Fibroblast of pulmonary artery (primary cell): ENCODE results near the gene MSH6.
A peak's percentile ranks its signal among the peaks of the same experiment; 100 is the strongest.
"Not testable (repeated sequence)": the region's sequence is repeated elsewhere in the genome, so short reads cannot be mapped to it uniquely, and the experiment has no call there.

Experiments used
- DNase-seq: peaks from one replicate; pipeline ENCODE4 v3.0.0-alpha.2; 2010; ENCODE audit warnings: low read depth
- H3K4me3 ChIP-seq: replicated peaks from 2 replicates; pipeline ENCODE4 v1.5.1; 2011; ENCODE audit warnings: low read depth, mild to moderate bottlenecking, control low read depth, low read length, moderate library complexity
- CTCF ChIP-seq: IDR thresholded peaks from 2 replicates; pipeline ENCODE4 v1.5.1; 2011; ENCODE audit warnings: mild to moderate bottlenecking, control low read depth, low read length, inconsistent platforms; ENCODE audit errors: missing control alignments

The MSH6 gene

GRCh38 chr2:47838686-47839085, 55.7 kb downstream of the MSH6 start:
- DNase-seq = no peak
- TF ChIP-seq CTCF = no peak
- no peak overlapping the region for H3K4me3 ChIP-seq

DNA sequence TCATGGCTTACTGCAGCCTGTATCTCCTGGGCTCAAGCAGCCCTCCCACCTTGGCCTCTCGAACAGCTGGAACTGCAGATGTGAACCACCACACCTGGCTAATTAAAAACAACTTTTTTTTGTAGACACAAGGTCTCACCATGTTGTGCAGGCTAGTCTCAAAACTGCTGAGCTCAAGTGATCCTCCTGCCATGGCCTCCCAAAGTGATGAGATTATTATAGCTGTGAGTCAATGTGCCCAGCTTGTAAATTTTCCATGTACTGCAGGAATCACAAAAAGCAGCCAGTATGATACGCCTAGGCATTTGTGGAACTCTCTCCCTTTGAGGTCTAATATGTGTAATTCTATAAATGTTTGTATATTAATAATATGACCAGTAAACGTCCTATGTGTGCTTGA, 59.9 kb downstream of the MSH6 start:
- TF ChIP-seq CTCF = no peak
- DNase-seq = no peak
- H3K4me3 ChIP-seq = no peak overlapping the region

DNA sequence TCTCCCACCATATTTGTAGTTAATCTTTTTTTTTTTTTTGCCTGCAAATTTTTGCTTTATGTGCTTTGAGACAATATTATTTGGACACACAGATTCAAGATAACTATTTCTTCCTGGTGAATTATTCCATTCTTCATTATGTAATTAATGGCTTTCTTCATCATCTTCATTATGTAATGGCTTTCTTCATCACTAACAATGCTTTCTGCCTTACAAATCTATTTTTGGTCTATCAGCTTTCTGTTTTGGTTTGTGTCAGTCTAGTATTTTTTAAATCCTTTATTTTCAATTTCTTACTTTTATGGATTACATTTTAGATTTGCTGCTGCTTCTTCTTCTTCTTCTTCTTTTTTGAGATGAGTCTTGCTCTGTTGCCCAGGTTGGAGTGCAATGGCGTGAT, 60.5 kb downstream of the MSH6 start:
- H3K4me3 ChIP-seq = no peak overlapping the region
- no peak for TF ChIP-seq CTCF
- DNase-seq = no peak

GRCh38 chr2:47844162-47844561, 61.2 kb downstream of the MSH6 start:
- no peak overlapping the region for H3K4me3 ChIP-seq
- TF ChIP-seq CTCF = no peak
- DNase-seq = no peak

- H3K4me3 ChIP-seq = no peak overlapping the region
- DNase-seq = no peak
- TF ChIP-seq CTCF = no peak
Measured at GRCh38 chr2:47849368-47849767, 66.4 kb downstream of the MSH6 start.

DNA sequence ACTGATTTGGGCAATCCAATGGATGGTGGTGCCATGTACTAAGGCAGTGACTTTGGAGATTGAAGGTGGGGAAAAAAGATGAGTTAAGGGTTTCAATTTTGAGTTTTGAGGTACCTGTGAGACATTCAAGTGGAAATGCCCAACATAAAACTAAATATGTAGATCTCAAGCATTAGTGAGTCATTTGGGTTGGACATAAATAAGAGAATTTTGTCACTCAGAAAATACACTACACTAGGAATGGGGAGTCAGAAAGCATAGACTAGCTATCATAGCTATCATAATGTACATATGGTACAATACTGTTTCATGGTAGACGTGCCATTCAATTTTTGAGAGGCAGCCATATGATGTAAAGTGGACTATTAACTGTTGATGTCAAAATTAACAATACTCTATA, 67.3 kb downstream of the MSH6 start:
- DNase-seq = no peak
- TF ChIP-seq CTCF = no peak
- no peak overlapping the region for H3K4me3 ChIP-seq

- peak; percentile 52 for DNase-seq
- not testable (repeated sequence) for H3K4me3 ChIP-seq
Measured at GRCh38 chr2:47853067-47853777, 70.3 kb downstream of the MSH6 start.
